Endothelial cell of umbilical vein (primary cell): Measurements from ENCODE around the gene ABI3BP. TPM values are rescaled to one million over a fixed set of nuclear protein-coding genes. Genes with fewer than 3 reads are reported as not detected.

Source experiments
- BruUV-seq: library from RNA; stranded (reverse); fragments of 400-500 nt; replicated peaks from 2 replicates; lab custom pipeline; 2021; lab: Mats Ljungman, UMichigan
- CTCF ChIA-PET: fragments of 300-600, 350-600 bp; sonication (Branson Sonifier 250); formaldehyde crosslinking; loops from one replicate; lab custom pipeline; 2021; ENCODE audit warnings: antibody characterized with exemption, inconsistent platforms; lab: Charles Lee
- POLR2A ChIA-PET: fragments of 300-600, 350-600 bp; sonication (Branson Sonifier 250); formaldehyde crosslinking; loops from one replicate; lab custom pipeline; 2021; ENCODE audit warnings: antibody characterized with exemption, inconsistent platforms; lab: Charles Lee
- DNase-seq: peaks from one replicate; pipeline ENCODE4 v3.0.0-alpha.2; 2011; ENCODE audit warnings: low read depth, low spot score
- FAIRE-seq: peaks from 2 replicates; lab custom pipeline; 2011; peaks lifted over from hg19 to GRCh38; lab: Jason Lieb, UNC
- H2AFZ ChIP-seq: 2 replicates; pipeline ENCODE4 v1.6.0; 2012; ENCODE audit warnings: low read depth, low read length, control low read depth, inconsistent platforms
- H3K27ac ChIP-seq: 2 replicates; pipeline ENCODE4 v1.5.1; 2011; ENCODE audit warnings: low read depth, mild to moderate bottlenecking, control low read depth, low read length, moderate library complexity; ENCODE audit not compliant: insufficient read depth
- H3K27me3 ChIP-seq, 2 experiments: 2 replicates each; pipeline versions ENCODE4 v1.6.0 to v1.6.1; 2011; ENCODE audit warnings: low read length in 2 of 2, mixed read lengths in 1 of 2; ENCODE audit not compliant: control insufficient read depth in 2 of 2, insufficient read depth in 2 of 2
- H3K36me3 ChIP-seq, 2 experiments: 2 replicates in 1 of 2; 3 replicates in 1 of 2; pipeline ENCODE4 v1.5.1; 2011; ENCODE audit warnings: low read length in 2 of 2, mild to moderate bottlenecking in 1 of 2, moderate library complexity in 1 of 2; ENCODE audit not compliant: control insufficient read depth in 2 of 2, insufficient read depth in 2 of 2; ENCODE audit errors: extremely low read depth in 1 of 2
- H3K4me1 ChIP-seq: 3 replicates; pipeline ENCODE4 v1.5.1; 2011; ENCODE audit warnings: mild to moderate bottlenecking, low read length; ENCODE audit not compliant: control insufficient read depth, insufficient read depth; ENCODE audit errors: extremely low read depth
- H3K4me2 ChIP-seq: 2 replicates; pipeline ENCODE4 v1.6.1; 2011; ENCODE audit warnings: low read length, control low read depth, mixed read lengths; ENCODE audit not compliant: insufficient read depth
- H3K4me3 ChIP-seq, 3 experiments: fragments of 200-600 bp in 1 of 3; sonication (generic), shearing (Covaris generic) in 1 of 3; replicated peaks in 1 of 3; 2 replicates each; pipeline ENCODE4 v1.5.1; 2011 to 2016; ENCODE audit warnings: control low read depth in 3 of 3, low read length in 3 of 3, mild to moderate bottlenecking in 2 of 3, inconsistent platforms in 1 of 3, low read depth in 1 of 3, moderate library complexity in 1 of 3; ENCODE audit not compliant: insufficient read depth in 1 of 3
- H3K79me2 ChIP-seq: 2 replicates; pipeline ENCODE4 v1.6.0; 2012; ENCODE audit warnings: low read length, inconsistent platforms; ENCODE audit not compliant: control insufficient read depth, insufficient read depth
- H3K9ac ChIP-seq: replicated peaks from 2 replicates; pipeline ENCODE3; 2011; ENCODE audit warnings: low read length, control low read depth; ENCODE audit not compliant: insufficient read depth; ENCODE audit errors: extremely low read depth
- H3K9me1 ChIP-seq: replicated peaks from 3 replicates; pipeline ENCODE4 v1.6.0; 2011; ENCODE audit warnings: mild to moderate bottlenecking, low read length; ENCODE audit not compliant: control insufficient read depth, insufficient read depth; ENCODE audit errors: extremely low read depth
- H3K9me3 ChIP-seq: replicated peaks from 2 replicates; pipeline ENCODE4 v1.5.1; 2012; ENCODE audit warnings: low read length, inconsistent platforms; ENCODE audit not compliant: control insufficient read depth, insufficient read depth
- H4K20me1 ChIP-seq: replicated peaks from 2 replicates; pipeline ENCODE3; 2011; ENCODE audit warnings: mild to moderate bottlenecking, low read length; ENCODE audit not compliant: control insufficient read depth, insufficient read depth; ENCODE audit errors: extremely low read depth
- EZH2 ChIP-seq: IDR thresholded peaks from 2 replicates; pipeline ENCODE4 v1.6.1; 2012; ENCODE audit warnings: borderline replicate concordance, low read depth, mild to moderate bottlenecking, moderate library complexity, low read length, inconsistent platforms; ENCODE audit not compliant: severe bottlenecking
- JUN ChIP-seq: IDR thresholded peaks from 2 replicates; pipeline ENCODE4 v1.6.1; 2011; ENCODE audit warnings: borderline replicate concordance, low read depth; ENCODE audit not compliant: insufficient read length, insufficient read depth
- MYC ChIP-seq: IDR thresholded peaks from one replicate; pipeline ENCODE4 v1.6.1; 2011; ENCODE audit warnings: mild to moderate bottlenecking, low read depth, low read length
- POLR2A ChIP-seq: IDR thresholded peaks from 2 replicates; pipeline ENCODE4 v1.6.1; 2012; ENCODE audit warnings: low read depth, mild to moderate bottlenecking, control low read depth, low read length
- POLR2AphosphoS5 ChIP-seq: IDR thresholded peaks from 2 replicates; pipeline ENCODE4 v1.6.1; 2012; ENCODE audit warnings: low read depth, mild to moderate bottlenecking, control low read depth, low read length, moderate library complexity; ENCODE audit not compliant: insufficient read depth
- dilution Hi-C: fragments of 300-500 bp; cut with MboI; formaldehyde crosslinking; loops from one replicate; pipeline ENCODE4 v1.15.0; 2019; ENCODE audit warnings: low sequenced_read_pairs; ENCODE audit not compliant: extremely low pct_ligation_motif_present
- intact Hi-C: fragments of 100-400 bp; cut with micrococcal nuclease; formaldehyde crosslinking; loops from one replicate; pipeline ENCODE4 v1.10.0; 2022
- polyA plus RNA-seq, 4 experiments: library from polyadenylated mRNA; depleted of rRNA in 3 of 4; stranded (reverse) in 3 of 4; unstranded in 1 of 4; fragments of >200 nt; gene quantifications; 2 replicates each; pipeline versions ENCODE4 v1.2.1 to v1.2.3, GENCODE V29; 2011 to 2012; ENCODE audit warnings: missing spikeins in 1 of 4
- total RNA-seq: library from RNA; stranded (reverse); gene quantifications from 2 replicates; pipeline ENCODE4 v1.2.3, GENCODE V29; 2021
- TF ChIP-seq, protein P1 (sequence below): IDR thresholded peaks from 2 replicates; pipeline ENCODE4 v1.6.1; 2011; ENCODE audit not compliant: insufficient read depth, insufficient read length
- TF ChIP-seq, protein P2 (sequence below), 2 donors: IDR thresholded peaks; 1 replicate in 1 of 2; 2 replicates in 1 of 2; pipeline ENCODE4 v1.5.1; 2011; ENCODE audit warnings: low read length in 2 of 2, mild to moderate bottlenecking in 2 of 2, moderate library complexity in 2 of 2, control low read depth in 1 of 2, inconsistent platforms in 1 of 2, low read depth in 1 of 2; ENCODE audit not compliant: insufficient read depth in 1 of 2; ENCODE audit errors: extremely low read depth in 1 of 2

Gene ABI3BP
- total and polyA plus RNA-seq, 2 donors (not counting 3 experiments of a cell fraction or from before 2014, with no cell fraction given): 78.1 to 106 TPM

- Histone ChIP-seq H3K9ac (peak within 1 kb of the TSS; percentile 92), H3K36me3 (peaks cover 3% of the 10 kb centered on the region in 2 experiments), H3K4me2 (peak within 1 kb of the TSS; percentile 98), H3K9me1 (no peaks in the 10 kb centered on the region), H4K20me1 (peaks cover 13% of the 10 kb centered on the region), H2AFZ (peak within 1 kb of the TSS; percentile 53), H3K4me1 (peaks cover 8% of the 10 kb centered on the region), H3K27ac (peak within 1 kb of the TSS; percentile 78), H3K4me3 (peak within 1 kb of the TSS; percentile 79 to 99 (median 89)), H3K79me2 (peaks cover 45% of the 10 kb centered on the region), H3K9me3 (no peaks in the 10 kb centered on the region), H3K27me3 (peaks cover 5 to 7% of the 10 kb centered on the region in 2 experiments)
- intact Hi-C loops: loop anchor here (2.0 to 10.0 kb wide), 3 partner anchors 82 to 308 kb away; partner anchors contain the start of genes LNP1, TMEM45A and TOMM70
- TF ChIP-seq POLR2AphosphoS5 (peak; percentile 47), JUN (no peak), MYC (no peak), POLR2A (peak; percentile 61), EZH2 (no peak)
- TF ChIP-seq, protein P1, sequence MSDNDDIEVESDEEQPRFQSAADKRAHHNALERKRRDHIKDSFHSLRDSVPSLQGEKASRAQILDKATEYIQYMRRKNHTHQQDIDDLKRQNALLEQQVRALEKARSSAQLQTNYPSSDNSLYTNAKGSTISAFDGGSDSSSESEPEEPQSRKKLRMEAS: peak; percentile 47
- TF ChIP-seq, protein P2, sequence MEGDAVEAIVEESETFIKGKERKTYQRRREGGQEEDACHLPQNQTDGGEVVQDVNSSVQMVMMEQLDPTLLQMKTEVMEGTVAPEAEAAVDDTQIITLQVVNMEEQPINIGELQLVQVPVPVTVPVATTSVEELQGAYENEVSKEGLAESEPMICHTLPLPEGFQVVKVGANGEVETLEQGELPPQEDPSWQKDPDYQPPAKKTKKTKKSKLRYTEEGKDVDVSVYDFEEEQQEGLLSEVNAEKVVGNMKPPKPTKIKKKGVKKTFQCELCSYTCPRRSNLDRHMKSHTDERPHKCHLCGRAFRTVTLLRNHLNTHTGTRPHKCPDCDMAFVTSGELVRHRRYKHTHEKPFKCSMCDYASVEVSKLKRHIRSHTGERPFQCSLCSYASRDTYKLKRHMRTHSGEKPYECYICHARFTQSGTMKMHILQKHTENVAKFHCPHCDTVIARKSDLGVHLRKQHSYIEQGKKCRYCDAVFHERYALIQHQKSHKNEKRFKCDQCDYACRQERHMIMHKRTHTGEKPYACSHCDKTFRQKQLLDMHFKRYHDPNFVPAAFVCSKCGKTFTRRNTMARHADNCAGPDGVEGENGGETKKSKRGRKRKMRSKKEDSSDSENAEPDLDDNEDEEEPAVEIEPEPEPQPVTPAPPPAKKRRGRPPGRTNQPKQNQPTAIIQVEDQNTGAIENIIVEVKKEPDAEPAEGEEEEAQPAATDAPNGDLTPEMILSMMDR (IDR thresholded peaks at IDR 0.05; ENCODE audit: extremely low read depth in 1 of 2, insufficient read depth in 1 of 2, low read depth in 1 of 2, low read length in 2 of 2): no peak
- DNase-seq (peak; percentile 100), FAIRE-seq (peak; percentile 96)
- CTCF ChIA-PET: interaction anchor here (0.6 to 2.9 kb wide), 4 partner anchors 106 to 247 kb away, joined by 3 to 26 read pairs (median 7); no protein-coding TSS in a partner anchor
- dilution Hi-C loops: no loop called here
- POLR2A ChIA-PET: interaction anchor here (0.6 to 0.7 kb wide), 2 partner anchors 9 to 191 kb away, joined by 3 to 5 read pairs; no protein-coding TSS in a partner anchor
- BruUV-seq: no TSS peak
Measured at GRCh38 chr3:100708989-100709841, 284.0 kb downstream of the ABI3BP start, which contains the start of gene TFG. TSS of gene TFG (plus strand) at chr3:100709494. CDS start at chr3:100713686, 4,192 bp downstream.
